K562 (cell line): ENCODE measurements around the gene LSM4. TPM values are rescaled to one million over a fixed set of nuclear protein-coding genes. Genes with fewer than 3 reads are reported as not detected.

ENCODE experiments used
- ATAC-seq: fragments of 200-7000 bp; cut with Tn5 transposase; 3 replicates; pipeline ENCODE4 v1.9.1; 2020; ENCODE audit warnings: moderate library complexity
- BruUV-seq: library from RNA; stranded (reverse); fragments of 400-500 nt; replicated peaks from 2 replicates; lab custom pipeline; 2021; lab: Mats Ljungman, UMichigan
- CTCF ChIA-PET: fragments of 300-600 bp; formaldehyde crosslinking; extraction: SDS; loops from one replicate; lab custom pipeline; 2021; ENCODE audit warnings: low intra/inter-chr PET ratio; lab: Yijun Ruan, JAX
- POLR2A ChIA-PET: fragments of 300-600, 350-650 bp; sonication (Branson Sonifier 250); formaldehyde crosslinking; extraction: SDS; loops from one replicate; lab custom pipeline; 2021; ENCODE audit warnings: antibody characterized with exemption, inconsistent platforms; lab: Yijun Ruan, JAX
- DNase-seq, 4 experiments: peaks; one replicate each; pipeline versions ENCODE4 v3.0.0 to v3.0.0-alpha.2; 2011 to 2018; ENCODE audit warnings: low spot score in 3 of 4, mixed read lengths in 3 of 4; ENCODE audit errors: extremely low read depth in 1 of 4
- FAIRE-seq: peaks from 2 replicates; lab custom pipeline; 2011; peaks lifted over from hg19 to GRCh38; lab: Jason Lieb, UNC
- H2AFZ ChIP-seq: 2 replicates; pipeline ENCODE4 v1.6.0; 2011; ENCODE audit warnings: low read depth, low read length, control low read depth, inconsistent platforms
- H3K27ac ChIP-seq: fragments of 200-600 bp; 3 replicates; pipeline ENCODE4 v1.8.0; 2011; ENCODE audit warnings: low read depth, mild to moderate bottlenecking, control low read depth, inconsistent platforms, low read length, moderate library complexity, mixed read lengths; ENCODE audit errors: extremely low read depth
- H3K27me3 ChIP-seq, 2 experiments: fragments of 300-600 bp in 1 of 2; 2 replicates in 1 of 2; 3 replicates in 1 of 2; pipeline versions ENCODE4 v1.6.0 to v1.8.0; 2011; ENCODE audit warnings: inconsistent platforms in 2 of 2, low read length in 2 of 2, mild to moderate bottlenecking in 1 of 2, mixed read lengths in 1 of 2, moderate library complexity in 1 of 2; ENCODE audit not compliant: control insufficient read depth in 2 of 2, insufficient read depth in 2 of 2
- H3K36me3 ChIP-seq: fragments of 300-600 bp; 3 replicates; pipeline ENCODE4 v1.8.0; 2011; ENCODE audit warnings: mild to moderate bottlenecking, low read length, inconsistent platforms; ENCODE audit not compliant: control insufficient read depth, insufficient read depth
- H3K4me1 ChIP-seq, 2 experiments: fragments of 200-600 bp in 1 of 2; replicated peaks in 1 of 2; 2 replicates in 1 of 2; 3 replicates in 1 of 2; pipeline versions ENCODE4 v1.5.1 to v1.8.0; 2011; ENCODE audit warnings: inconsistent platforms in 2 of 2, low read length in 2 of 2, mild to moderate bottlenecking in 1 of 2, mixed read lengths in 1 of 2, moderate library complexity in 1 of 2; ENCODE audit not compliant: control insufficient read depth in 2 of 2, insufficient read depth in 2 of 2
- H3K4me2 ChIP-seq: 2 replicates; pipeline ENCODE4 v1.6.1; 2011; ENCODE audit warnings: low read length, control low read depth, inconsistent platforms, mixed read lengths; ENCODE audit not compliant: insufficient read depth
- H3K4me3 ChIP-seq: fragments of 200-600 bp; sonication (generic), shearing (Covaris generic); 2 replicates; pipeline ENCODE4 v1.5.1; 2016; ENCODE audit warnings: control low read depth, inconsistent platforms
- H3K79me2 ChIP-seq: fragments of 200-600 bp; 3 replicates; pipeline ENCODE4 v1.8.0; 2011; ENCODE audit warnings: low read length, inconsistent platforms; ENCODE audit not compliant: control insufficient read depth, insufficient read depth
- H3K9ac ChIP-seq, 2 experiments: 2 replicates each; pipeline versions ENCODE4 v1.6.0 to v1.6.1; 2011; ENCODE audit warnings: low read depth in 2 of 2, low read length in 2 of 2, control low read depth in 1 of 2, inconsistent platforms in 1 of 2, mild to moderate bottlenecking in 1 of 2, mixed read lengths in 1 of 2; ENCODE audit not compliant: insufficient read depth in 1 of 2
- H3K9me1 ChIP-seq: one replicate; pipeline ENCODE4 v1.6.0; 2011; ENCODE audit warnings: inconsistent platforms, mild to moderate bottlenecking, low read length, moderate library complexity; ENCODE audit not compliant: control insufficient read depth, insufficient read depth
- H3K9me3 ChIP-seq: replicated peaks from 2 replicates; pipeline ENCODE4 v1.5.1; 2011; ENCODE audit warnings: low read depth, low read length, inconsistent platforms; ENCODE audit not compliant: control insufficient read depth, insufficient read depth
- H4K20me1 ChIP-seq: replicated peaks from 2 replicates; pipeline ENCODE4 v1.6.1; 2011; ENCODE audit warnings: low read length, inconsistent platforms, mixed read lengths; ENCODE audit not compliant: control insufficient read depth, insufficient read depth
- AFF4 ChIP-seq: sonication (generic); formaldehyde crosslinking; IDR thresholded peaks from 2 replicates; pipeline ENCODE4 v1.8.0; 2023; ENCODE audit warnings: mild to moderate bottlenecking, missing genetic modification reagents
- BRD9 ChIP-seq: fragments of 450-650 bp; IDR thresholded peaks from 2 replicates; pipeline ENCODE4 v1.6.1; 2018; ENCODE audit warnings: low read depth; ENCODE audit not compliant: partially characterized antibody
- CBX1 ChIP-seq: sonication (generic); IDR thresholded peaks from 2 replicates; pipeline ENCODE4 v1.6.1; 2016; ENCODE audit warnings: antibody characterized with exemption, low read depth, mild to moderate bottlenecking
- MTA1 ChIP-seq: fragments of 450-650 bp; IDR thresholded peaks from 2 replicates; pipeline ENCODE4 v1.6.1; 2017; ENCODE audit warnings: borderline replicate concordance
- PHB2 ChIP-seq: fragments of 450-650 bp; IDR thresholded peaks from 2 replicates; pipeline ENCODE4 v1.6.1; 2017; ENCODE audit warnings: low read depth
- ZNF408 ChIP-seq: fragments of 250-450 bp; sonication (Bioruptor Pico); IDR thresholded peaks from 2 replicates; pipeline ENCODE4 v1.4.0; 2020; ENCODE audit warnings: low read depth, mild to moderate bottlenecking, moderate library complexity
- ZNF445 ChIP-seq: fragments of 250-450 bp; sonication (Bioruptor Pico); IDR thresholded peaks from 2 replicates; pipeline ENCODE4 v1.4.0; 2020; ENCODE audit warnings: low read depth, mild to moderate bottlenecking, moderate library complexity
- WGBS: fragments of 100-300 bp; shearing (Covaris generic); methylation state at CpG from one replicate; pipeline ENCODE4 v1.1.6; 2016; ENCODE audit warnings: low coverage, mixed read lengths; ENCODE audit not compliant: insufficient coverage; ENCODE audit errors: missing lambda C conversion rate; 5-methylcytosine and 5-hydroxymethylcytosine counted together
- in situ Hi-C: fragments of 300-500 bp; cut with MboI; formaldehyde crosslinking; loops from 4 replicates; pipeline ENCODE4 v1.15.0; 2018; ENCODE audit warnings: inconsistent platforms, mixed read lengths
- intact Hi-C: fragments of 100-400 bp; cut with micrococcal nuclease; formaldehyde crosslinking; loops from 2 replicates; pipeline ENCODE4 v1.14.2; 2022
- polyA plus RNA-seq, 8 experiments: library from polyadenylated mRNA; depleted of rRNA in 4 of 8; stranded (reverse) in 5 of 8; unstranded in 3 of 8; fragments of >200 nt; fragmentation: Nextera tagmentation in 2 of 8; fragmentation: Illumina TruSeq in 1 of 8; extraction: Ambion mirVana in 2 of 8; extraction: Trizol in 1 of 8; gene quantifications; 2 replicates each; pipeline versions ENCODE4 v1.2.1 to v1.2.3, GENCODE V29; 2011 to 2014; ENCODE audit warnings: inconsistent platforms in 1 of 8, missing spikeins in 1 of 8
- total RNA-seq, 7 experiments: library from RNA; depleted of rRNA in 6 of 7; stranded (reverse); fragments of >200 nt in 6 of 7; fragmentation: Illumina TruSeq in 2 of 7; extraction: Trizol in 2 of 7; gene quantifications; 2 replicates each; pipeline versions ENCODE4 v1.2.1 to v1.2.3, GENCODE V29; 2011 to 2021; ENCODE audit warnings: low replicate concordance in 1 of 7

LSM4 gene
- total and polyA plus RNA-seq, 9 of the 15 experiments (the other 6 are each of a cell fraction or from before 2014, with no cell fraction given) = 11.9 to 763 (median 202) TPM

DNA sequence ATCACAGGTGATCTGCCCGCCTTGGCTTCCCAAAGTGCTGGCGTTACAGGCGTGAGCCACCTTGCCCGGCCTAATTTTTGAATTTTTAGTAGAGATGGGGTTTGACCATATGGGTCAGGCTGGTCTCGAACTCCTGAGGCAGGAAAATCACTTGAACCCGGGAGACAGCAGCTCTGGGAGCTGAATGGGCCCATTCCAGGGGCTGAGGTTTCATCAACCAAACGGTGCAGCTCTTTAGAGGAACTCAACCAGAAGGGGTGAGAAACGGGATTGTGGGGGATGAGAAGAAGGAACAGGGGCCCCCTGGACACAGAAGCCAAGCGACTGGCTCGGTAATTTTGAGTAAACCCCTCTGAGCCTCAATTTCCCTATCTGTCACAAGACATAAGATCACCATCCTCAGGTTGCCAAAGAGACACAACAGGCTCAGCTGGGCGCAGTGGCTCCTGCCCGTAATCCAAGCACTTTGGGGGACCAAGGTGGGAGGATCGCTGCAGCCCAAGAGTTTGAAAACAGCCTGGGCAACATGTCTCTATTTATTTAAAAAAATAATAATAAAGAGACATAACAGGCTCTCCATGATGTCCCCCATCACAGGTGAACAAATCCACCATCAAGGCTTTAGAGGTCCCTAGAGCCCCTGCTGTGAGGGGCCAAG lies 49.2 kb downstream of the LSM4 start:
- peaks cover 16 to 48% of the 10 kb centered on the region in 2 experiments for H3K4me1 ChIP-seq
- ATAC-seq (no peak), DNase-seq (no peak), FAIRE-seq (no peak)
- H3K27me3 ChIP-seq = no peaks in the 10 kb centered on the region
- POLR2A ChIA-PET = interaction anchor here (0.5 to 8.5 kb wide), 12 partner anchors 11 to 383 kb away, joined by 3 to 117 read pairs (median 3); partner anchors contain the start of genes GDF15 and LSM4
- 79% methylated on average over 13 of the region's 13 CpGs for WGBS
- no peaks in the 10 kb centered on the region for H3K9me3 ChIP-seq
- in situ Hi-C loops (loop anchor here (5.0 kb wide), 1 partner anchor 134 kb away; no protein-coding TSS in a partner anchor), intact Hi-C loops (no loop called here)
- no peak overlapping the region for H3K9ac ChIP-seq
- no peak overlapping the region for H3K4me3 ChIP-seq
- peaks cover 9% of the 10 kb centered on the region for H4K20me1 ChIP-seq
- H3K79me2 ChIP-seq = peaks cover 13% of the 10 kb centered on the region
- BruUV-seq = no TSS peak
- H3K36me3 ChIP-seq = peaks cover 11% of the 10 kb centered on the region
- H3K9me1 ChIP-seq = peaks cover 11% of the 10 kb centered on the region
- no peak overlapping the region for H2AFZ ChIP-seq
- H3K4me2 ChIP-seq = no peak overlapping the region
- H3K27ac ChIP-seq = no peak overlapping the region
- CTCF ChIA-PET = no interaction called here
- TF ChIP-seq PHB2 (no peak), ZNF408 (CRISPR knock-in tag) (no peak), CBX1 (no peak), AFF4 (CRISPR knock-in tag) (no peak), MTA1 (no peak), ZNF445 (no peak), BRD9 (no peak)
